Measurements from ENCODE around the gene HSH2D.
"Not testable (repeated sequence)": the region's sequence is repeated elsewhere in the genome, so short reads cannot be mapped to it uniquely, and the experiment has no call there.

HSH2D gene

GRCh38 chr19:16143399-16144215, at the start of gene HSH2D:
Gene HSH2D, plus strand, starts transcription at chr19:16143685. Its CDS starts 5,066 bp downstream, at chr19:16148751.
- DNase-seq (ENCODE audit: low spot score), result no peak

DNA sequence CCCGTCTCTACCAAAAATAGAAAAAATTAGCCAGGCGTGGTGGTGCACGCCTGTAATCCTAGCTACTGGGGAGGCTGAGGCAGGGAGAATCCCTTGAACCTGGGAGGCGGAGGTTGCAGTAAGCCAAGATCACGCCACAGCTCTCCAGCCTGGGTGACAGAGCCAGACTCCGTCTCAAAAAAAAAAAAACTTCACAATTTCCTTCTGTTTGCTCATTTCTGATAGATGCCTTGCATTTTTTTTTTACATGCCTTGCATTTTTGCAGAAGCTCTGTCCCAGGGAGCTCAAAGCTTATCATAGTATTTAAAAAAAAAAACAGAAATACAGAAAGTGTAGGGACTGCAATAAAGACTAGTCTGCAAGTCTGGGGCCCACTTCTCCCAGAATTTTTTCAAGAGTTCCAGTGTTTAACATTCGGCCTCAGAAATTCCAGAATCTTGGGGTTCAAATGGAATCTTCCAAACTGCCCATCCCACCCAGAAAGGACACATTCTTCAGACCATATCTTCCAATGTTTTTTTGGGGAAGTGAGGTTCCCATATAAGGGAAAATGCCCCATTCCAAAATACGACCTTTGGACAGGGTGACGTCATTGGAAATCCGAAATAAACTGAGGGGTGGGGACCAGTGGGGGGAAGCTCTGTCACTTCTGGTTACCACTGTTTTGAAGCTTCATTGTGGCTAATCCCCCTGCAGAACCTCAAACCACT, 49.0 kb upstream of the HSH2D start:
- no peak for DNase-seq (ENCODE audit: low spot score)

DNA sequence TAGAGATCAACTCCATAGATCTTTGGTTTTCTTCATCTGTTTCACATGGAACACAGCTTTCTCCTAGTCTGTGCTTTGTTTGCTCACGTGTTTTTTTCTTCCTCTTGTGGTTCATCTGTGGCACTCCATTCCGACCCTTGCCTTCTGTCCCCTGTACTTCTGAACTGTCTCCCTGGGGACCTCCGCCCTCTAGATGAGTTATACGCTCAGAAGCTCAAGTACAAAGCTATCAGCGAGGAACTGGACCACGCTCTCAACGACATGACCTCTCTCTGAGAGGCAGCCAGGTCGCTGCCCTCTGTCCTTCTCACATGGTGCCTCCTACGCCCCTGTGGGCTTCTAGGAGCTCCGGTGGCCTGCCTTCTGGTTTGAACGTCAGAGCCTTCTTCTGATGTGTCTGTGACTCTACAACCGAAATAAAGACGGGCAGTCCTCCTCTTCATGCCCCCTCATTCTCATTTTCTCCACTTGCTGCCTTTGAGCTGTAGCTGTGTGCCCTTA, 48.4 kb upstream of the HSH2D start:
- no peak for DNase-seq (ENCODE audit: low spot score)

GRCh38 chr19:16096280-16096855, 47.1 kb upstream of the HSH2D start:
- DNase-seq (ENCODE audit: low spot score), result no peak

- no peak for DNase-seq (ENCODE audit: low spot score)
Measured at GRCh38 chr19:16098416-16098768, 45.1 kb upstream of the HSH2D start.

GRCh38 chr19:16098821-16099220, 44.7 kb upstream of the HSH2D start:
- no peak for DNase-seq (ENCODE audit: low spot score)

GRCh38 chr19:16099314-16099965, 44.0 kb upstream of the HSH2D start:
- not testable (repeated sequence) for DNase-seq (ENCODE audit: low spot score)

- no peak for DNase-seq (ENCODE audit: low spot score)
Measured at GRCh38 chr19:16100524-16100923, 43.0 kb upstream of the HSH2D start.

DNA sequence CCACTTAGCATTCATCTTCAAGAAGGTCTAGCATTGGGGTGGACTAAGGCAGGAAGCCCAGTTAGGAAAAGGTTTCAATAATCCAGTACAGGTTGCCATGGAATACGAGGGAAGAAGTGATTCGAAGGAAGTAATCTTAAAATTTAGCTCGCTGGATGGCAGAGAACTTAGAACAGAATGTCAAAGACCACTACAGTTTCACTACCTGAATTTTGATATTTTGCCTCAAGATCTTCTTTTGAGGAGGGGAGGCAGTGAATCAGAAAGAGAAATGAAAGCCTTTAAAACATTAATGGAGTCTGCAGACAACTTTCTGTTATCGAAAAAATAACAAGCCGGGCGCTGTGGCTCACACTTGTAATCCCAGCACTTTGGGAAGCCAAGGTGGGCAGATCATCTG, 38.8 kb upstream of the HSH2D start:
- DNase-seq (ENCODE audit: low spot score), result no peak

DNA sequence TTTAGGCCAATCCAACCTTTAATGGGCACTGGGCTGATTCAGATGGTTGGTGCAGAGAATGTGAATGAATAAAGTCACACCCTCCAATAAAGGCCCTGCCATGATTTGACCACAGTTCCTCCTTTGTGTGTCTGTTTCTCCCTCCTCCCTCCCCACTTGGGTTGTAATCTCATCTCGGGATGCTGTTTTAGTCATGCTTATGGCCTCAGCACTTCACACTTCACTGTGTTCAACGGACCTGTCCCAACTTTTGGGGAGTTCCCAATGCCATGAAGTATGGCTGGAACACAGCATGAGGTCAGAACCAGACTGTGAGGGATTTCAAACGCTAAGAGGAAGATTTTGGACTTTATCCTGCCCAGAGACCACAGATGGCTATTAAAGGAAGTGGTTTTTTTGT, 37.4 kb upstream of the HSH2D start:
- no peak for DNase-seq (ENCODE audit: low spot score)

DNA sequence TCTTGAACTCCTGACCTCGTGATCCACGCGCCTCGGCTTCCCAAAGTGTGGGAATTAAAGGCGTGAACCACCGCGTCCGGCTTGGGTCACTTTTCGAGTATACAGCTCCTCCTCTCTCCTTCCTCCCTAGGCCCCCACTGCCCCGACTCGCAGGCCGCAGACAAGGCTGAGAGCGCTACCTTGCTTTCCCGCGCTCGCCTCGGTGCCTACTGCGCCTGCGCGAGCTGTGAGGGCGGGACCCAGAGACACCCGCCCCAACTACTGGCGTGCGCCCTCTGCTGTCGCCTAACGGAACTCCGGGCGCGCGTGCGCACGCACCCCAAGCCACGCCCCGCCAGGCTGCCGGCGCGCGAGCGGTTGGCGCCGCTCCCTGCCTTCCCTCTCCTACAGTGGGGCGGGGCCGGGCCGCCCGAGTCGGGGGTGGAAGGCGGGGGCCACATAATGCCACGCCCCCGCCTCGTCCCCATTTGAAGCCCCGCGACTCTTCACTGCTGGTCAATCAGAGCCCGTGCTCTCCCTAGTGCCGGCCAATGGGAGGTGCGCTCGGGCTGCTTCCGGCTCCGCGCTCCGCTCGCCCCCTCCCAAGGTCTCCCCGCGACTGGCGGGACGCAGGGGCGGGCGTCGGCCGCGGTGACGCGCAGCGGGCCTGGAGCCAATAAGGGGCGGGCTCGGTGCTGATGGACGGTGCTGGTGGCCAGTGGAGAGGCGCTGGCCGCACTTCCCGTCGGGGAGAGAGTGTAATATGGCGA, 32.2 kb upstream of the HSH2D start, which contains the start of gene RAB8A:
Gene RAB8A, plus strand, starts transcription at position 730 of the 749 bp plus-strand sequence. Its CDS starts 13 bp downstream, at position 743.
- peak; percentile 99 for DNase-seq (ENCODE audit: low spot score)

DNA sequence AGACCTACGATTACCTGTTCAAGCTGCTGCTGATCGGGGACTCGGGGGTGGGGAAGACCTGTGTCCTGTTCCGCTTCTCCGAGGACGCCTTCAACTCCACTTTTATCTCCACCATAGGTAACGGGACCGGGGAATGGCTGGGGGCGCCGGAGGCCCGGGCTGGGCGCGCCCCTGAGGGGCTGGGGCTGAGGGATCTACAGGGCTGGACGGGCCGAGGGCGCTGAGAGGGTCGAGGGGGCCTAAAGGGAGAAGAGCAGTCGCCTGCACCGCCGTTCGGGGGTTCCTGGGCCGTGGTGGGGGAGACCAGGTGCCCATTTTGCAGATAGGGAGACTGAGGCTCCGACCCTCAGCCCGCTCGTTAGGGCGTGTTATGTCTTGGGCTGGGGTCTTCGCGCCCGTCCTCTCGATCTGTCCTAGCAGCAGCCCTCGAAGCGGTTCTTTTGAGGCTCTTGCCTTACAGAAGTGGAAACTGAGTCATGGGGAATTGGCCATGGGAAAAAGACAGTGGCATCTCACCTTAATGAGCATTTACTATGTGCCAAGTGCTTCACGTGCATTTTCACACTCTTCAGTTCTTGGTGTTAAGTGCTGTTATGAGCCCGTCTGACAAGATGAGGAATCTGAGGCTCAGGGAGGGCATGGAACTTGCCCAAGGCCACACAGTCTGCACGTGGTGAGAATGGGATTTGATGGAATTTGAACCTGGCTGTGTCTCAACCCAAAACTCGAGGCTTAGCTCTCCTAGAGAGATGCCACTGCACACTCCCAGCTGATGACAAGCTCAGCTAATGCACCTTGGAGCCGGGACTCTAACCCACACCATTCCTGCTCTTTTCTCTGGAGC, 31.4 kb upstream of the HSH2D start:
- no peak for DNase-seq (ENCODE audit: low spot score)

- no peak for DNase-seq (ENCODE audit: low spot score)
Measured at GRCh38 chr19:16112778-16113177, 30.7 kb upstream of the HSH2D start.

GRCh38 chr19:16113727-16114126, 29.8 kb upstream of the HSH2D start:
- DNase-seq (ENCODE audit: low spot score), result no peak

DNA sequence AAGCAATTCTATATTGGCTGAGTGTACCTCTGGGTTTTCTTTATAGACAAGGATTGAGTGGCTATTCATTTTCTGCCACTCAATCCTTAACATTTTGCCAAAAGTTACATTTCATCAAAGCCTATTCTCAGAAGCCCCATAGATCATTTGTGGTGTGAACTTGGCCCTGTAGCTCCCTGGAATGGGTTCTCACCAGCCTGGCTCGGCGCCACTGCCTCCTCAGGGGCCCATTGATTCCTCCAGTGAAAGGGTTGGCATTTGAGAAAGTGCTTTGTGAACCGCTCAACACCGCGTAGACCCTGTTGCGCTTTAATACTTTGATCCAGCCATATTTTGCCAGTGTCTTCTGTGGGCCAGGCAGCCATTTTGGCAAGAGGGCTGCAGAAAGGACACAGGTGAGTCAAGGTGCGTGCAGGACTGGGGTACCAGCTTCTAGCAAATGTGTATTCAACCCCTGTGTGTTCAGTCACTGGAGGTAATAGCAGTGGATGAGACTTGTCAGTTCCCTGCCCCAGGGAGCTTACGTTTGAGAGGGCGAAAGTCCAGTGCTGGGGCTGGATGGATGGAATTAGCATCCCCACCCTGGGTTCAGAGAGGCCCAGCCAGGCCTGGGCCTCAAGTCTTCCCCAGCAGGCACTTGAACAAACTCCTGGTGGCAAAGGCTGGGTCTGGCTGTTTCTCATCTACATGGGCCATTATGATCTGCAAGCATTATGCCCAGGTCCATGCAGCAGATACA, 28.0 kb upstream of the HSH2D start:
- DNase-seq (ENCODE audit: low spot score), result no peak

DNA sequence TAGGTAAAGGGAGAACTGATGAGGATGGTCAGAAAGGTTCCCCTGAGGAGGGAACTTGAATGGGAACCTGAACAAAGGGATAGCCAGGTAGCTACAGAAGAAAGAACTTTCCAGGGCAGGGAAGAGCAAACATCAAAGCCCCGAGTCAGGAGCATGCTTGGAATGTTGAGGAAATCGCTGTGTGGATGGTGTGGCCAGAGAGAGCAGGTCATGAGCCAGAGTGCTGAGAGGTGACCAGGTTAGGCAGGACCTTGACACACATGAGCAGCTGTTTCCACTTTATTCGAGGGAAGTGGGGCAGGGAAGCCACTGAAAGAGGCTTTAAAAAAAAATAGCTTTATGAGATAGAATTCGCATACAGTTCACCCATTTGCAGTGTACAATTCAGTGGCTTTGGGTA, 27.4 kb upstream of the HSH2D start:
- DNase-seq (ENCODE audit: low spot score), result no peak

DNA sequence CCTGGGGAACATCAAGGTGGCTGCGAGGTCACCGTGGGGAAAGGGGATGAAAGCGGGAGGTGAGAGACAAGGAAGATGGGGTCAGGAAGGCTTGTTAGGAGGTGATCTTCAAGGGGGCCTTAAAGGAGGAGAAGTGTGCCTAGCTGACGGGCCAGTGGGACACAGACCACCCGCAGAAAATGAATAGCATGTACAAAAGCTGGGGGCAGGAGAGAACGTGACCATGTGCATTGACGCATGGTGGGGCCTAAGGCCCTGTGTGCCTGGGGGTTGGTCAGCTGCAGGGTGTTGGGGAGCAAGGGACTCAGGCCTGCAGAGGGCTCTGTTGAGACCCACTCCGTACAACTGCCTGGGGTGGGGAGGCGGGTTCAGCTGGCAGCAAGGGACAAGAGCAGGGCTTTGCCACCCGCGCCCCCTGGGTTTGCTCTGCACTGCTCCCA, 25.9 kb upstream of the HSH2D start:
- no peak for DNase-seq (ENCODE audit: low spot score)

GRCh38 chr19:16118489-16119033, 24.9 kb upstream of the HSH2D start:
- DNase-seq (ENCODE audit: low spot score), result no peak

GRCh38 chr19:16119075-16119857, 24.2 kb upstream of the HSH2D start:
- not testable (repeated sequence) for DNase-seq (ENCODE audit: low spot score)
